Stimulated activated CD4-positive, alpha-beta T cell treated with anti-CD3 and anti-CD28 coated beads, Interleukin-15, amount 100 ng/mL, for 24 hours (primary cell): ENCODE results near the gene TRIM44.
"Not testable (repeated sequence)": the region's sequence is repeated elsewhere in the genome, so short reads cannot be mapped to it uniquely, and the experiment has no call there.

Source experiments
- DNase-seq: peaks from one replicate; pipeline ENCODE4 v3.0.0-alpha.2; 2020

Gene TRIM44

GRCh38 chr11:35826006-35826405 lies 163.4 kb downstream of the TRIM44 start:
- DNase-seq = no peak

- no peak for DNase-seq
Measured at GRCh38 chr11:35826949-35827348, 164.4 kb downstream of the TRIM44 start.

GRCh38 chr11:35836205-35836604 lies 173.6 kb downstream of the TRIM44 start:
- DNase-seq = no peak

- no peak for DNase-seq
Measured at GRCh38 chr11:35838071-35838470, 175.5 kb downstream of the TRIM44 start.

GRCh38 chr11:35838697-35839367 lies 176.3 kb downstream of the TRIM44 start:
- not testable (repeated sequence) for DNase-seq

- DNase-seq = no peak
Measured at GRCh38 chr11:35839368-35840161, 177.0 kb downstream of the TRIM44 start.

- no peak for DNase-seq
Measured at GRCh38 chr11:35841733-35842132, 179.2 kb downstream of the TRIM44 start.

- no peak for DNase-seq
Measured at GRCh38 chr11:35842958-35843357, 180.4 kb downstream of the TRIM44 start.

- no peak for DNase-seq
Measured at GRCh38 chr11:35844579-35844978, 182.0 kb downstream of the TRIM44 start.

GRCh38 chr11:35845860-35846259 lies 183.3 kb downstream of the TRIM44 start:
- no peak for DNase-seq

GRCh38 chr11:35846874-35847273 lies 184.3 kb downstream of the TRIM44 start:
- no peak for DNase-seq

- no peak for DNase-seq
Measured at GRCh38 chr11:35847473-35847872, 184.9 kb downstream of the TRIM44 start.

GRCh38 chr11:35848616-35849015 lies 186.0 kb downstream of the TRIM44 start:
- no peak for DNase-seq

GRCh38 chr11:35850191-35850590 lies 187.6 kb downstream of the TRIM44 start:
- no peak for DNase-seq

GRCh38 chr11:35851342-35851741 lies 188.8 kb downstream of the TRIM44 start:
- no peak for DNase-seq

- DNase-seq = no peak
Measured at GRCh38 chr11:35852056-35852455, 189.5 kb downstream of the TRIM44 start.

- DNase-seq = no peak
Measured at GRCh38 chr11:35853971-35854370, 191.4 kb downstream of the TRIM44 start.

GRCh38 chr11:35855671-35856070 lies 193.1 kb downstream of the TRIM44 start:
- no peak for DNase-seq

- DNase-seq = no peak
Measured at GRCh38 chr11:35856259-35856658, 193.7 kb downstream of the TRIM44 start.

GRCh38 chr11:35856756-35857155 lies 194.2 kb downstream of the TRIM44 start:
- no peak for DNase-seq

- no peak for DNase-seq
Measured at GRCh38 chr11:35857922-35858321, 195.3 kb downstream of the TRIM44 start.

- DNase-seq = no peak
Measured at GRCh38 chr11:35859301-35859700, 196.7 kb downstream of the TRIM44 start.

GRCh38 chr11:35860194-35860593 lies 197.6 kb downstream of the TRIM44 start:
- not testable (repeated sequence) for DNase-seq

- no peak for DNase-seq
Measured at GRCh38 chr11:35861191-35861590, 198.6 kb downstream of the TRIM44 start.

- DNase-seq = no peak
Measured at GRCh38 chr11:35862666-35863065, 200.1 kb downstream of the TRIM44 start.
